ENCODE data around the gene MORN3. TPM values are rescaled to one million over a fixed set of nuclear protein-coding genes. Genes with fewer than 3 reads are reported as not detected.
"Not testable (repeated sequence)": the region's sequence is repeated elsewhere in the genome, so short reads cannot be mapped to it uniquely, and the experiment has no call there.

MORN3 gene
- total RNA-seq, 2 donors from 2014 or later = 8.5 to 9.5 TPM

DNA sequence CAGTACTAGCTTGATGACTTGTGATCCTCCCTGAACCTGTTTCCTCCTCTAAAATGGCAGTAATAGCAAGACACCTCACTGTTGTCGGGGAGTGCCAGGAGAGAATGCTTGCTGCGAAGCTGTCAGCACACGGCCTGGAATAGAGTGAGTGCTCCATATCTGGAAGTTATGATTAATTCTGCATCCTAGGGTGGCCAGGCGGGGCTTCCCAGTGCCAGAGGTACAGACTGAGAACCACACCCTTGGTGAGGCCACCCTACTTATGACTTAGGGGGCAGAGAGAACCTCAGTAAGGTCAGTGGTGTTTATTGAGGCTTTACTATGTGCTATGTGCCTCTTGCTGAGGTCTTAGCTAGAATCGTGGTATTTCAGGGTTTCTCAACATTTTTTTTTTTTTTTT lies 20.1 kb downstream of the MORN3 start:
- peak; percentile 18 for ATAC-seq
- H3K4me1 Mint-ChIP-seq = peaks cover 17% of the 10 kb centered on the region
- H3K4me3 Mint-ChIP-seq = peak overlapping the region; percentile 53
- no peak for DNase-seq
- no peaks in the 10 kb centered on the region for H3K27me3 Mint-ChIP-seq
- H3K36me3 Mint-ChIP-seq (ENCODE audit: low read depth) = no peaks in the 10 kb centered on the region
- no peaks in the 10 kb centered on the region for H3K9me3 ChIP-seq (ENCODE audit: control insufficient read depth, low read length, poor library complexity, severe bottlenecking)
- H3K27ac Mint-ChIP-seq = peak overlapping the region; percentile 73

DNA sequence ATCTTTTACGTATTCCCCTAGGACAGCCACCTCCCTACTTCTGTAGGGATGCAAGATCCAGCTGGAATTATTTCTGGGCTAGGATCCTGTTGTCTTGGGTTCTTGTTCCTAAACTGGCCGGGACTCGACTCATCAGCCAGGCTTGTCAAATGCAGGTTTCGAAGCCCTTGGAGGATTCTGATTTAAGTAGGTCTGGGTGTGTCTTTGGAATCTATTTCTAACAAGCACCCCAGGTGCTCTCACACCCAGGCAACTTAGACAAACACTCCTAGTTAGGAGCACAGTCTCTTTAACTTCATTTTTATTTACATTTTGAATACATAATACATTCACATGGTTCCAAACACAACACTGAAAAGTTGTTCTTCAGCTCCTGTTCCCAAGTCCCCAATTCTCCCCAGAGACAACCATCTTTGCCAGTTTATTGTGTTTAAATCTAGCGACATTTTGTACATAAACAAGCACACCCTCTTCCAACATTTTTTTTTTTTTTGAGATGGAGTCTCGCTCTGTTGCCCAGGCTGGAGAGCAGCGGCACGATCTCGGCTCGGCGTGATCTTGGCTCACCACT lies 20.9 kb downstream of the MORN3 start:
- H3K9me3 ChIP-seq (ENCODE audit: control insufficient read depth, low read length, poor library complexity, severe bottlenecking) = no peaks in the 10 kb centered on the region
- DNase-seq (no peak), ATAC-seq (no peak)
- H3K4me3 Mint-ChIP-seq = peak overlapping the region; percentile 53
- H3K27me3 Mint-ChIP-seq = no peaks in the 10 kb centered on the region
- peaks cover 13% of the 10 kb centered on the region for H3K4me1 Mint-ChIP-seq
- peak overlapping the region; percentile 73 for H3K27ac Mint-ChIP-seq
- H3K36me3 Mint-ChIP-seq (ENCODE audit: low read depth) = no peaks in the 10 kb centered on the region

DNA sequence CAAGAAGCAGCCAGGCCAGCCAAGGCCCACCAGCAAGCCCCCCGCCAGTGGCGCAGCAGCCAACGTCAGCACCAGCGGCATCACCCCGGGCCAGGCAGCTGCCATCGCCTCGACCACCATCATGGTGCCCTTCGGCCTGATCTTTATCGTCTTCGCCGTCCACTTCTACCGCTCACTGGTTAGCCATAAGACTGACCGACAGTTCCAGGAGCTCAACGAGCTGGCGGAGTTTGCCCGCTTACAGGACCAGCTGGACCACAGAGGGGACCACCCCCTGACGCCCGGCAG lies 28.2 kb downstream of the MORN3 start:
- H3K36me3 Mint-ChIP-seq (ENCODE audit: low read depth) = peaks cover 2% of the 10 kb centered on the region

DNA sequence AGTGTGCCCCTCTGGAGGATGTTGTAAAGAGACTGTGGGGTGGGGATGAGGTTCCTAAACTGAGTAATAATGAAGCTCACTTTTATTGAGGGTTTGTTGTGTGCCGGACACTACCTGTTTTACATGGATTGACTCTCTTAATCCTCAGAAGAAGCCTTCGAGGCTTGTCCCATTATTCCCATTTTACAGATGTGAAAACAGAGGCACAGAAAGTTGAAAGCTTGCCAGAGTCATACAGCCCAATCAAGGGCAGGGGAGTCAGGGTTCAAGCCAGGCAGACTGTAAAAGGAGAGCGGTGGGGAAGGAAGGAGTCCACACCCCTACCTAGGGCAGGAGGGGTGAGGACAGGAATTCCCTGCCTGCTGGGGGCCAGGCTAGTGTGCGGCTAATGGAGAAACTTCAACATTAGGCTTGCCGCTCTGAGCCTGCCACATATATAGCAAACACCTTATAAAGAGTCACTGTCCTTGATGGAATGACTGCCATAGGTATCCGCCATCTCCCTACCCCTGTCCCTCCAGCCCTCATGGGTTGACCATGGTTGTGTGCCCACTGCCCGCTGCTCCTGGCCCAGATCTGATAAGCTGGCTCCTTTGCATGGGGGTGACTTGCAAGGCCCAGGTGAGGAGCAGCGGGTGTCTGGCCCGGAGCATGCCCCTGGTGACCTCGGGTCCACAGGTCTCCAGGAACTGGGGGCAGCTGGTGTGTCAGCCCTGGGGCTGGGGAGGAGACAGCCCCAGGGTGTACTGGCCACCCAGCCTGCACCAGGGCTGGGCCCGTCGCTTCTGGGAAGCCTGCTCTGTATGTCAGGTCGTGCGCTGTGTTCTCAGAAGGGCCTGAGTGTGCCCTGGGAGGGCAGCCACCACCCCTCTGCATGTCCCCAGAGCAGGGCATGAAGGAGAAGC lies 30.9 kb downstream of the MORN3 start:
- Mint-ChIP-seq H3K4me1 (peaks cover 29% of the 10 kb centered on the region), H3K4me3 (peak overlapping the region; percentile 82)
- ATAC-seq = no peak

More for the DNA sequence above, 28.2 kb downstream of the MORN3 start:
- Mint-ChIP-seq H3K27me3 (no peaks in the 10 kb centered on the region), H3K27ac (no peak overlapping the region), H3K4me3 (no peak overlapping the region), H3K4me1 (peaks cover 18% of the 10 kb centered on the region)
- DNase-seq = no peak
- no peak for ATAC-seq
- no peaks in the 10 kb centered on the region for H3K9me3 ChIP-seq (ENCODE audit: control insufficient read depth, low read length, poor library complexity, severe bottlenecking)

DNA sequence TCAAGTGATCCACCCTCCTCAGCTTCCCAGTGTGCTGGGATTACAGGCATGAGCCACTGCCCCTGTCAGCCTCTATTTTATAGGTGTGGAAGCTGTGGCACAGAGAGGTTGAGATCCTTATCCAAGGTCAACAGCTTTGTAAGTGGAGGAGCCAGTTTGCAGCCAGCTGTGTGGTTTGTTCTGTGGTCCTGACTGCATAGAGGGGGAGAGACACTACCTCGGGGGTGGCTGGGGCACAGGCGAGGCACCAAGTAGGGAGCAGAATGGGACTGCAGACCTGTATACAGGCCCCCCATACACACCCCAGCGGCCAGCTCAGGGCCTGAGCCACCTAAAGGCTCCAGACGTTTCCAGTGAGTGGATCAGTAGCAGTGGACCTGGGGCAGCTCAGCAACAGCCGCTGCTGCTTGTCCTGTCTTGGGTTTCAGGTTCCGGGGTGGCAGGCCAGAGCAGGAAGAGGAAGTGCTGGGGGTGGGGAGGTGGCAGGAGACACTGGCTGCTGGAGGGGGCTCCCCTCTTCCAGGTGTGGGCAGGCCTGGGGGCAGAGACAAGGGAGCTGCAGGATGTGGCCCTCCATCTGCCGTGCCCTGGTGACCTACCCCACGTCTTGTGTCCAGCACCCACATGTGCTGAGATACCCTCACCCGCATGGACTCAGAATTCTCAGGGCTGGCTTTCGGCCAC lies 32.1 kb downstream of the MORN3 start:
- Mint-ChIP-seq H3K27ac (peak overlapping the region; percentile 89), H3K4me1 (peaks cover 34% of the 10 kb centered on the region), H3K36me3 (ENCODE audit: low read depth) (peaks cover 2% of the 10 kb centered on the region), H3K27me3 (no peaks in the 10 kb centered on the region), H3K4me3 (peak overlapping the region; percentile 82)
- ATAC-seq (peak; percentile 74), DNase-seq (peak in 2 of 3 donors; percentile 24 to 31)
- no peaks in the 10 kb centered on the region for H3K9me3 ChIP-seq (ENCODE audit: control insufficient read depth, low read length, poor library complexity, severe bottlenecking)

More for the DNA sequence above, 30.9 kb downstream of the MORN3 start:
- no peak for DNase-seq
- Mint-ChIP-seq H3K27me3 (no peaks in the 10 kb centered on the region), H3K36me3 (ENCODE audit: low read depth) (peaks cover 2% of the 10 kb centered on the region), H3K27ac (peak overlapping the region; percentile 89)
- no peaks in the 10 kb centered on the region for H3K9me3 ChIP-seq (ENCODE audit: control insufficient read depth, low read length, poor library complexity, severe bottlenecking)

DNA sequence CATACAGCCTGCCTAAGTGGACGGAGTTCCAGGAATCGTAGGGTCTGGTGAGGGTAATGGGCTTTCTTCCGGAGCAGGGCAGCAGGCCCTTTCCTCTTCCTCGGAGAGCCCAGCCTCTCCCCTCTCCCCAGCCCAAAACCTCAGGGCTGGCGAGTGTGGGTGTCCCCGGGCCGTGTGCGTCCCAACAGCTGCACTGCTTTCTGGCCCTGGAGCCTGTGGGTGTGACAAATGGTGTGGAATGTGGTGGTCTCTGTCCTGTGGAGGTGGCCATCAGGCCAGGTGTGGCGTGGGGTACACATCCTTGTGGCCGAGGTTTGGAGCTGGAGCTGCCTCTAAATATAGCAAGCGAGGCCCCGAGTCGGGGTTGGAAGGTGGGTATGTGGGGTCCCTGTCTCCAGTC lies 34.6 kb downstream of the MORN3 start:
- H3K27me3 Mint-ChIP-seq = no peaks in the 10 kb centered on the region
- peaks cover 3% of the 10 kb centered on the region for H3K36me3 Mint-ChIP-seq (ENCODE audit: low read depth)
- peak overlapping the region; percentile 87 for H3K27ac Mint-ChIP-seq
- ATAC-seq (no peak), DNase-seq (no peak)
- H3K4me3 Mint-ChIP-seq = peak overlapping the region; percentile 67
- H3K4me1 Mint-ChIP-seq = peaks cover 48% of the 10 kb centered on the region
- H3K9me3 ChIP-seq (ENCODE audit: control insufficient read depth, low read length, poor library complexity, severe bottlenecking) = no peaks in the 10 kb centered on the region

DNA sequence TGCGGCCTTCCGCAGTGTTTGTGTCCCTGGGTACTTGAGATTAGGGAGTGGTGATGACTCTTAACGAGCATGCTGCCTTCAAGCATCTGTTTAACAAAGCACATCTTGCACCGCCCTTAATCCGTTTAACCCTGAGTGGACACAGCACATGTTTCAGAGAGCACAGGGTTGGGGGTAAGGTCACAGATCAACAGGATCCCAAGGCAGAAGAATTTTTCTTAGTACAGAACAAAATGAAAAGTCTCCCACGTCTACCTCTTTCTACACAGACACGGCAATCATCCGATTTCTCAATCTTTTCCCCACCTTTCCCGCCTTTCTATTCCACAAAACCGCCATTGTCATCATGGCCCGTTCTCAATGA lies 35.6 kb downstream of the MORN3 start:
- H3K36me3 Mint-ChIP-seq (ENCODE audit: low read depth); H3K27me3 Mint-ChIP-seq; H3K27ac Mint-ChIP-seq; DNase-seq; ATAC-seq; H3K9me3 ChIP-seq (ENCODE audit: control insufficient read depth, low read length, poor library complexity, severe bottlenecking); H3K4me3 Mint-ChIP-seq: not testable (repeated sequence)
- peaks cover 54% of the 10 kb centered on the region for H3K4me1 Mint-ChIP-seq

DNA sequence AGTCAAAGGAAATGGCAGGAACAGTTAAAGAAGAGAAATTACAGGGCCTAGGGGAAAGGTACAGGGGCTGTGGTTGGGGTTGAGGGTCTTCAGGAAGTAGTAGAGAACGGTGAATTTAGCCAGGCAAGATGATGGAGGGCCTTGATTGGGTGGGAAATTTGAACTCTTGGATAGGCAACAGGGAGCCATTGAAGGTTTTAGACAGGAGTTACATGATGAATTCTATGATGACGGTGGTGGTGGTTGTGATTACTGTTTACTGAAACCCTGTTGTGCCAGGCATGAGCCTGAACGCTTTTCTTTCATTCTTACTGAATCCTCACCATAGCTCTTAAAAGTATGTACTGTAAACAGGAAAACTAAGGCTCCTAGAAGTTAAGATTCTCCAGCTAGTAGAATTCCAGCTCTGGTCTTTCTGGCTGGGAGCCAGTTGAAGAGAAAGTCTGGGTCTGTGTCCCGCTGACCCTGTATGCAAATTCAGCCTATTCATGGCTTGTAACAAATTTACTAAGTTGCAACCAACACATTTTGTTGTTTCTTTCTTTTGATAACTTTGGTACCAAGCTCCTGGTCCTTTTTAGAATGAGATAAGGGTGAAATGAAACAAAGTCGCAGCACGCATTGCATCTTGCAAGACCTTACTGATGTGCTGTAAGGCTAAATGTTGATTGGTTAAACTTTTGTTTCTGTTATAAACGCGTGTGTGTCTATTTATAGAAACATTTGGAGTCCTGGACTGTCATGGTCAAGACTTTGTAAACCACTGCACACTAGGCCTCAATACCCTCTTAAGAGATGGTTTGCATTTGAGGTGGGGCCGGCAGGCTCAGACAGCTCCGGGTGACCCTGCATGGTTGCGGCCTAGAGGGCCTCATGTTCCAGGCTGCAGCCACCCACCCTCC lies 37.1 kb downstream of the MORN3 start:
- Mint-ChIP-seq H3K4me3 (peak overlapping the region; percentile 73), H3K4me1 (peaks cover 54% of the 10 kb centered on the region)

DNA sequence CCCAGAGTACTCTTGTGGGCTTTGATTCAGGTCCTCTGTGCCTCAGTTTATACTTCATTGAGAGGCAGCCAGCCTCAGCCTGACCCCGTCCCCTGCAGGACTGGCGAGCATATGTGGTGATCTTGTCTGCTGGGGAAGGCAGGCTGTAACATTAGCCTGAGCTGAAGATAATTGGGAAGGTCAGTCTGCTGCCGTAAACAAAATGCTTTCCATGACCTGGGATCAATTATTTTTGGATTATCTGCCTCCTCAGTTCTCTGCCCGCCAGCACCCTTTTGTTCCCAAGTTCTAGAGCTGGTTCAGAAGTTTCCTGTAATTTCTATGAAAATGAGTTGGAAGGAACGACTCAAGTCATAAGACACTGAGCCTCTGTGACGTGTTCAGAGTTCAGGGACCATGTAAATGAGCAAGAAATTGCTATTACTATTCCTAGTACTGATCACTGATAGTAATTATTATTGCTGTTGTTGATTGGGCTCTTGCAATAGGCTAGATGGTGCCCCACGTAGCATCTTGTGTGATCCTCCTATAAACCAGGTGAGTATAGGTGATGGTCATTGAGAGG lies 38.6 kb downstream of the MORN3 start:
- H3K4me3 Mint-ChIP-seq = peak overlapping the region; percentile 95
- ATAC-seq (no peak), DNase-seq (no peak)
- H3K9me3 ChIP-seq (ENCODE audit: control insufficient read depth, low read length, poor library complexity, severe bottlenecking) = no peaks in the 10 kb centered on the region
- no peaks in the 10 kb centered on the region for H3K27me3 Mint-ChIP-seq
- peaks cover 5% of the 10 kb centered on the region for H3K36me3 Mint-ChIP-seq (ENCODE audit: low read depth)
- H3K4me1 Mint-ChIP-seq = peaks cover 51% of the 10 kb centered on the region
- peak overlapping the region; percentile 96 for H3K27ac Mint-ChIP-seq

More for the DNA sequence above, 37.1 kb downstream of the MORN3 start:
- peaks cover 5% of the 10 kb centered on the region for H3K36me3 Mint-ChIP-seq (ENCODE audit: low read depth)
- H3K27me3 Mint-ChIP-seq = no peaks in the 10 kb centered on the region
- H3K9me3 ChIP-seq (ENCODE audit: control insufficient read depth, low read length, poor library complexity, severe bottlenecking) = no peaks in the 10 kb centered on the region
- peak overlapping the region; percentile 96 for H3K27ac Mint-ChIP-seq
- no peak for DNase-seq
- no peak for ATAC-seq

DNA sequence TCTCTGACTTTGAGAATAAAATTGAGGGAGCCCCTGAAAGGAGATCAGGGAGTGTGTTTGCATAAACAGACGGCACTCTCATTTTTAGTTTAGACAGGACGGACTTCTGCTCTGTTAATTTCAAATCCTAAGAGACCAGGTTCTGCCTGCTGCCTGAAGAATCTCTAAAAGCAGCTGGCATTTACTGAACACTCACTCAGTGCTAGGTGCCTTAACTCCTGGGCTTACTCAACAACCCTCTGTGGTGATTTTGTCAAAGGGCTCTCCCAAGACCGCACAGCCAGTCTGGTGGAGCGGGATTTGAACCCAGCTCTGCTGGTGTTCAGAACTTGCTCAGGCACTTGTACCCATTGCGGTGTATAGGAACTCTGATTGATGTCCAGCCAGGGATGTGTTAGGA lies 40.9 kb downstream of the MORN3 start:
- H3K27me3 Mint-ChIP-seq = no peaks in the 10 kb centered on the region
- DNase-seq = no peak

DNA sequence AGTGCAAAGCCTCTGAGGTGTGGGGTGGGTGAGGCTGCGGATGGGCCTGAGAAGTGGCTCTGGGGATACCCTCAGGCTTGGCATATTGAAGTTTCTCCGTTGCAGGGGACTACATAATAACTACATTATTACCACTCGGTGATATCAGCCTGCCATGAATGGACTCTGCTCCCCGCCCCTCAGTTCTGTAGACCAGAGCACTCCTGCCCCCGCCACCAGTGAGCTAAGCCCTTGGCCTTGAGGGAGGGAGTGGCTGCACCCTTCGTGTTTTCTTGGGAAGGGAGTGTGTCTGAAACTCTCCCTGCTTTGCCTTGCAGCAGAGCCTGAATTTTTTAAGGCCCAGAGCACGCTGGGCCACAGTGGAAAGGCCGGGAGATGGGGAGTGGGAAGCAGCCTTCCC lies 41.4 kb downstream of the MORN3 start:
- peaks cover 46% of the 10 kb centered on the region for H3K4me1 Mint-ChIP-seq
- peak overlapping the region; percentile 95 for H3K4me3 Mint-ChIP-seq
- H3K9me3 ChIP-seq (ENCODE audit: control insufficient read depth, low read length, poor library complexity, severe bottlenecking) = no peaks in the 10 kb centered on the region
- H3K27ac Mint-ChIP-seq = peak overlapping the region; percentile 96
- no peak for ATAC-seq
- H3K36me3 Mint-ChIP-seq (ENCODE audit: low read depth) = peaks cover 5% of the 10 kb centered on the region
- DNase-seq = no peak
- H3K27me3 Mint-ChIP-seq = no peaks in the 10 kb centered on the region

More for the DNA sequence above, 40.9 kb downstream of the MORN3 start:
- Mint-ChIP-seq H3K4me1 (peaks cover 46% of the 10 kb centered on the region), H3K36me3 (ENCODE audit: low read depth) (peaks cover 5% of the 10 kb centered on the region), H3K4me3 (peak overlapping the region; percentile 95), H3K27ac (peak overlapping the region; percentile 96)
- ATAC-seq = no peak
- H3K9me3 ChIP-seq (ENCODE audit: control insufficient read depth, low read length, poor library complexity, severe bottlenecking) = no peaks in the 10 kb centered on the region

DNA sequence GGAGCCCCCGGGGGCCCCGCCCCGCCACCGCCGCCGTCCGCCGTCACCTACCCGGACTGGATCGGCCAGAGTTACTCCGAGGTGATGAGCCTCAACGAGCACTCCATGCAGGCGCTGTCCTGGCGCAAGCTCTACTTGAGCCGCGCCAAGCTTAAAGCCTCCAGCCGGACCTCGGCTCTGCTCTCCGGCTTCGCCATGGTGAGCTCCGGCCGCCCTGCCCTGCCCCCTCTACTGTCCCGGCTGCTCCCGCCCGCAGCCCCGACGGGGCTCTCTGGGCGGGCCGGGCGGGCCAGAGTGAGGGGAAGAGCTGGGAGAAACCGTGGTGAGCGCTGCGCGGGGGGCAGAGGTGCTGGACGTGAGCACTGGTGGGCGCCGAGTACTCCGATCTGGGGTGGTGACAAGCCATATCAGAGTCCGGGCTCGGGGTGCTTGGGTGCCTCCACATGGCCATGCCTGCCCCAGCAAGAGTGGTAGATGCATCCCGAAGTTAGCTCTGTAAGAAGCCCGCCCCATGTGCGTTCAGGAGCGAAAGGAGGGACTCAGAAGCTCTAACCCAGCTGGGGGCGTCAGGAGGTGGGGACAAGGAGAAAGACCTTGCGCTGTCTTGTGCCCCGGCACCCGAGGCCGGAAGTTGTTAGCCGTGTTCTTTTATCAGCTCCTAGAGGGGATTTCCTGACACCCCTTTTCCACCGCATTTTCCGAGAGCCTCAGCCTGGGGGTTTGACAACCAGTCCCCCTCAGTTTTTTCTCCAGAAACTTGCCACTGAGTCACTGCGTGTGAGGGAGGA lies 42.4 kb downstream of the MORN3 start:
- no peaks in the 10 kb centered on the region for H3K9me3 ChIP-seq (ENCODE audit: control insufficient read depth, low read length, poor library complexity, severe bottlenecking)
- H3K27ac Mint-ChIP-seq = peak overlapping the region; percentile 96
- H3K36me3 Mint-ChIP-seq (ENCODE audit: low read depth) = peaks cover 5% of the 10 kb centered on the region
- ATAC-seq (peak; percentile 51), DNase-seq (peak; percentile 62 to 82 (median 64))
- no peaks in the 10 kb centered on the region for H3K27me3 Mint-ChIP-seq
- peak overlapping the region; percentile 95 for H3K4me3 Mint-ChIP-seq
- peaks cover 38% of the 10 kb centered on the region for H3K4me1 Mint-ChIP-seq

Data from T-helper 17 cell (primary cell).